C4-2B (cell line): ENCODE measurements around the gene RABEP1.

ENCODE experiments used
- ZFX ChIP-seq: fragments of 450-650 bp; IDR thresholded peaks from 2 replicates; pipeline ENCODE4 v1.6.1; 2017
- TF ChIP-seq, protein P1 (sequence below): fragments of 450-650 bp; conservative IDR thresholded peaks from 2 replicates; pipeline ENCODE4 v1.5.1; 2017; ENCODE audit warnings: mild to moderate bottlenecking

DNA sequence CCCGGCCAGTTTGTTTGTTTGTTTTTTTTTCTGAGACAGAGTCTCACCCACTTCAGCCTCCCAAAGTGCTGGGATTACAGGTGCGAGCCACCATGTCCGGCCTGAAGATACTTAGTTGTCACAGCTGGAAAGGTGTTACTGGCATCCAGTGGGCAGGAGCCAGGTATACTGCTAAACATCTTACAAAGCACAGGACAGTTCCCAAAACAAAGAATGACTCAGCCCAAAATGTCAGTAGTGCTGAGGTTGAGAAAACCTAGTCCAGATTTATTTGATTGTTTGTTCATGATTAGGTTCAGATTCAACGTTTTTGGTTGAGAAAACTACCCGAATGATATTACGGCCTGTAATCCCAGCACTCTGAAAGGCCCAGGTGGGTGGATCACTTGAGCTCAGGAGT, 18.6 kb upstream of the RABEP1 start:
- TF ChIP-seq, protein P1, sequence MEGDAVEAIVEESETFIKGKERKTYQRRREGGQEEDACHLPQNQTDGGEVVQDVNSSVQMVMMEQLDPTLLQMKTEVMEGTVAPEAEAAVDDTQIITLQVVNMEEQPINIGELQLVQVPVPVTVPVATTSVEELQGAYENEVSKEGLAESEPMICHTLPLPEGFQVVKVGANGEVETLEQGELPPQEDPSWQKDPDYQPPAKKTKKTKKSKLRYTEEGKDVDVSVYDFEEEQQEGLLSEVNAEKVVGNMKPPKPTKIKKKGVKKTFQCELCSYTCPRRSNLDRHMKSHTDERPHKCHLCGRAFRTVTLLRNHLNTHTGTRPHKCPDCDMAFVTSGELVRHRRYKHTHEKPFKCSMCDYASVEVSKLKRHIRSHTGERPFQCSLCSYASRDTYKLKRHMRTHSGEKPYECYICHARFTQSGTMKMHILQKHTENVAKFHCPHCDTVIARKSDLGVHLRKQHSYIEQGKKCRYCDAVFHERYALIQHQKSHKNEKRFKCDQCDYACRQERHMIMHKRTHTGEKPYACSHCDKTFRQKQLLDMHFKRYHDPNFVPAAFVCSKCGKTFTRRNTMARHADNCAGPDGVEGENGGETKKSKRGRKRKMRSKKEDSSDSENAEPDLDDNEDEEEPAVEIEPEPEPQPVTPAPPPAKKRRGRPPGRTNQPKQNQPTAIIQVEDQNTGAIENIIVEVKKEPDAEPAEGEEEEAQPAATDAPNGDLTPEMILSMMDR = no peak
- TF ChIP-seq ZFX = no peak
